OCI-LY1 (cell line): ENCODE measurements around the gene ADGRV1.

Experiments used
- H2AFZ ChIP-seq: fragments of 200-600 bp; sonication (generic), shearing (Covaris generic); 2 replicates; pipeline ENCODE4 v1.6.0; 2014; ENCODE audit warnings: antibody characterized with exemption, mild to moderate bottlenecking, low read length
- H3F3A ChIP-seq: fragments of 200-600 bp; sonication (generic), shearing (Covaris generic); 2 replicates; pipeline ENCODE4 v1.6.0; 2014; ENCODE audit warnings: mild to moderate bottlenecking, antibody characterized with exemption, low read length, moderate library complexity; ENCODE audit not compliant: insufficient read depth
- H3K27ac ChIP-seq: fragments of 200-600 bp; sonication (generic); 2 replicates; pipeline ENCODE4 v1.5.1; 2014; ENCODE audit warnings: low read length, mixed run types, mild to moderate bottlenecking, low read depth; ENCODE audit not compliant: poor library complexity, severe bottlenecking
- H3K27me3 ChIP-seq: fragments of 200-600 bp; sonication (generic); 2 replicates; pipeline ENCODE4 v1.6.0; 2014; ENCODE audit warnings: antibody characterized with exemption, mild to moderate bottlenecking, low read length, moderate library complexity; ENCODE audit not compliant: insufficient read depth
- H3K36me3 ChIP-seq: fragments of 200-600 bp; sonication (generic); 2 replicates; pipeline ENCODE4 v1.6.1; 2014; ENCODE audit warnings: mild to moderate bottlenecking, antibody characterized with exemption, low read length, moderate library complexity, mixed read lengths; ENCODE audit not compliant: insufficient read depth
- H3K4me1 ChIP-seq: fragments of 200-600 bp; sonication (generic); 2 replicates; pipeline ENCODE4 v1.5.1; 2014; ENCODE audit warnings: mild to moderate bottlenecking, low read length, moderate library complexity; ENCODE audit not compliant: insufficient read depth, severe bottlenecking
- H3K4me2 ChIP-seq: fragments of 200-600 bp; sonication (generic), shearing (Covaris generic); 2 replicates; pipeline ENCODE4 v1.6.1; 2014; ENCODE audit warnings: low read length
- H3K4me3 ChIP-seq: fragments of 200-600 bp; sonication (generic); 2 replicates; pipeline ENCODE4 v1.5.1; 2014; ENCODE audit warnings: low read length, low read depth, mild to moderate bottlenecking, mixed read lengths; ENCODE audit not compliant: poor library complexity, severe bottlenecking
- H3K79me2 ChIP-seq: fragments of 200-600 bp; shearing (Covaris generic); 2 replicates; pipeline ENCODE4 v1.6.1; 2016; ENCODE audit warnings: mixed run types, low read length, mixed read lengths; ENCODE audit not compliant: insufficient read depth
- H3K9ac ChIP-seq: fragments of 200-600 bp; sonication (generic), shearing (Covaris generic); 2 replicates; pipeline ENCODE4 v1.6.1; 2014; ENCODE audit warnings: mild to moderate bottlenecking, low read length, mixed read lengths
- H3K9me2 ChIP-seq: fragments of 200-600 bp; sonication (generic), shearing (Covaris generic); 2 replicates; pipeline ENCODE4 v1.6.1; 2014; ENCODE audit warnings: low read depth, mild to moderate bottlenecking, low read length, mixed read lengths
- H3K9me3 ChIP-seq: fragments of 200-600 bp; shearing (Covaris generic); 2 replicates; pipeline ENCODE4 v1.6.1; 2014; ENCODE audit warnings: low read length, mixed read lengths
- H4K20me1 ChIP-seq: fragments of 200-600 bp; sonication (generic), shearing (Covaris generic); 2 replicates; pipeline ENCODE4 v1.6.0; 2016; ENCODE audit warnings: mild to moderate bottlenecking, low read length; ENCODE audit not compliant: insufficient read depth
- EZH2 ChIP-seq: fragments of 200-600 bp; sonication (generic), shearing (Covaris generic); IDR thresholded peaks from 2 replicates; pipeline ENCODE4 v1.8.0; 2017; ENCODE audit warnings: borderline replicate concordance, mixed run types, mild to moderate bottlenecking, antibody characterized with exemption, low read length, moderate library complexity, mixed read lengths
- TF ChIP-seq, protein P1 (sequence below): fragments of 200-600 bp; sonication (generic), shearing (Covaris generic); IDR thresholded peaks from 2 replicates; pipeline ENCODE4 v1.5.1; 2017; ENCODE audit warnings: mild to moderate bottlenecking, antibody characterized with exemption, low read length, moderate library complexity, mixed read lengths

ADGRV1 gene

DNA sequence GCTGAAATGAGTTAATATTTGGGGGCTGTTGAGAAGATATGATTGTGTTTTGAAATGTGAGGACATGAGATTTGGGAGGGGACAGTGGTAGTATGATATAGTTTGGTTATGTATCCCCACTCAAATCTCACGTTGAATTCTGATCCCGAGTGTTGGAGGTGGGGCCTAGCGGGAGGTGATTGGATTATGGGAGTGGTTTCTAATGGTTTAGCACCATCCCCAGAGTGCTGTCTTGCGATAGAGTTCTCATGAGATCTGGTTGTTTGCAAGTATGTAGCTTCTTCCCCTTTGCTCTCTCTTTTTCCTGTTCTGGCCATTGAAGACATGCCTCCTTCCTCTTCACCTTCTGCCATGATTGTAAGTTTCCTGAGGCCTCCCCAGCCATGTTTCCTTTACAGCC, 438.5 kb downstream of the ADGRV1 start:
- H3F3A ChIP-seq = no peaks in the 10 kb centered on the region

GRCh38 chr5:91000743-91001142, 442.1 kb downstream of the ADGRV1 start:
- Histone ChIP-seq H3K9ac (no peak overlapping the region), H3K4me3 (no peak overlapping the region), H2AFZ (no peak overlapping the region), H3F3A (no peaks in the 10 kb centered on the region), H3K79me2 (no peaks in the 10 kb centered on the region), H3K4me1 (no peaks in the 10 kb centered on the region), H3K27me3 (no peaks in the 10 kb centered on the region), H4K20me1 (no peaks in the 10 kb centered on the region), H3K4me2 (no peak overlapping the region), H3K9me3 (no peaks in the 10 kb centered on the region), H3K9me2 (no peaks in the 10 kb centered on the region), H3K27ac (no peak overlapping the region), H3K36me3 (no peaks in the 10 kb centered on the region)
- TF ChIP-seq, protein P1, sequence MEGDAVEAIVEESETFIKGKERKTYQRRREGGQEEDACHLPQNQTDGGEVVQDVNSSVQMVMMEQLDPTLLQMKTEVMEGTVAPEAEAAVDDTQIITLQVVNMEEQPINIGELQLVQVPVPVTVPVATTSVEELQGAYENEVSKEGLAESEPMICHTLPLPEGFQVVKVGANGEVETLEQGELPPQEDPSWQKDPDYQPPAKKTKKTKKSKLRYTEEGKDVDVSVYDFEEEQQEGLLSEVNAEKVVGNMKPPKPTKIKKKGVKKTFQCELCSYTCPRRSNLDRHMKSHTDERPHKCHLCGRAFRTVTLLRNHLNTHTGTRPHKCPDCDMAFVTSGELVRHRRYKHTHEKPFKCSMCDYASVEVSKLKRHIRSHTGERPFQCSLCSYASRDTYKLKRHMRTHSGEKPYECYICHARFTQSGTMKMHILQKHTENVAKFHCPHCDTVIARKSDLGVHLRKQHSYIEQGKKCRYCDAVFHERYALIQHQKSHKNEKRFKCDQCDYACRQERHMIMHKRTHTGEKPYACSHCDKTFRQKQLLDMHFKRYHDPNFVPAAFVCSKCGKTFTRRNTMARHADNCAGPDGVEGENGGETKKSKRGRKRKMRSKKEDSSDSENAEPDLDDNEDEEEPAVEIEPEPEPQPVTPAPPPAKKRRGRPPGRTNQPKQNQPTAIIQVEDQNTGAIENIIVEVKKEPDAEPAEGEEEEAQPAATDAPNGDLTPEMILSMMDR = no peak
- no peak for TF ChIP-seq EZH2

More for the DNA sequence above, 438.5 kb downstream of the ADGRV1 start:
- Histone ChIP-seq H4K20me1 (no peaks in the 10 kb centered on the region), H3K27me3 (no peaks in the 10 kb centered on the region), H3K4me2 (no peak overlapping the region), H3K36me3 (no peaks in the 10 kb centered on the region), H3K27ac (no peak overlapping the region), H3K4me1 (no peaks in the 10 kb centered on the region), H3K9me3 (no peaks in the 10 kb centered on the region), H3K9ac (no peak overlapping the region), H3K79me2 (no peaks in the 10 kb centered on the region), H3K4me3 (no peak overlapping the region), H2AFZ (no peak overlapping the region), H3K9me2 (no peaks in the 10 kb centered on the region)
- TF ChIP-seq, protein P1 = no peak
- no peak for TF ChIP-seq EZH2

DNA sequence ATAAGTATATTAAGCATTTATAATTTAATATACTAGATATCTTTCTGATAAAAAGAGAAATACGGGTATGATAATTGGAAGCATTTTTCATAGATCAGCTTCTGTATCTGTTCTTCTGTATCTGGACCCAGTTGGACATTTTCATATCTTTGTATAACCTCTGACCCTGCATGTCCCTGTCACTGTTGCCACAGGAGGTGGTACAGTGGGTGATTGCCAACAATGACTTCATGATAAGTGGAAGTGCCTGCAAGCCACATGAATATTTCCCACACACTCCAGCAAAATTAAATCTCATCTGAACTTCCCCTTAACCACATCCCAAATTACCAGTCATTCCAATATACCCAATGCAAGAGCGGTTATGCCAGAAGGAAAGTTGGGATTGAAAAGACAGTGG, 448.1 kb downstream of the ADGRV1 start:
- no peaks in the 10 kb centered on the region for H3K27me3 ChIP-seq
- no peak overlapping the region for H3K9ac ChIP-seq
- no peaks in the 10 kb centered on the region for H3F3A ChIP-seq
- no peak overlapping the region for H3K4me3 ChIP-seq
- no peaks in the 10 kb centered on the region for H3K4me1 ChIP-seq
- H2AFZ ChIP-seq = no peak overlapping the region
- H3K27ac ChIP-seq = no peak overlapping the region
- no peaks in the 10 kb centered on the region for H3K79me2 ChIP-seq
- H3K9me3 ChIP-seq = no peaks in the 10 kb centered on the region
- H3K36me3 ChIP-seq = no peaks in the 10 kb centered on the region
- TF ChIP-seq, protein P1 = no peak
- no peak for TF ChIP-seq EZH2
- no peaks in the 10 kb centered on the region for H4K20me1 ChIP-seq
- no peak overlapping the region for H3K4me2 ChIP-seq
- no peaks in the 10 kb centered on the region for H3K9me2 ChIP-seq
